Heart left ventricle (tissue), 13 donors: Measurements from ENCODE around the gene PLEKHG4B.

ENCODE experiments used
- CTCF ChIP-seq, 12 donors: fragments of 200-600 bp; sonication (generic) in 4 of 12; IDR thresholded peaks; one replicate each; pipeline versions ENCODE4 v1.5.0 to v1.8.0; 2018 to 2022; ENCODE audit warnings: antibody characterized with exemption in 12 of 12, mild to moderate bottlenecking in 5 of 12
- POLR2A ChIP-seq, 2 donors: fragments of 450-650 bp; IDR thresholded peaks; one replicate each; pipeline ENCODE4 v1.6.1; 2017; ENCODE audit warnings: antibody characterized with exemption in 2 of 2, mild to moderate bottlenecking in 2 of 2, moderate library complexity in 2 of 2
- donor health status: ischemic (EF 13 %, LVEDD 7.1; RV severe dilation, severe dysfunction).
- donor health status: DM: no; HTN: yes; CAD: no.
- donor health status: DM: no; HTN: no; CAD: no.
- donor health status: ischemic (EF 25% LVEDD 6.9; RV normal size, moderate dysfunction).
- donor health status: ischemic (EF 25% LVEDD 5.7; RV mildly dilated, moderate dysfunction).
- donor health status: ischemic (EF 35%, LVEDD 5.7; RV mildly dilated, moderate dysfunction).
- donor health status: nonischemic (EF 11% LVEDD 7.7; RV severe dilation, severe dysfunction).
- donor health status: DM: yes; HTN: yes; CAD: no.
- donor health status: PGD.
- donor health status: ischemic (EF 29% LVEDD 5.4; RV normal size, mild dysfunction).
- donor health status: nonischemic (EF 23%, LVEDD 6.1; RV moderate dilation, normal function).

- TF ChIP-seq POLR2A (IDR thresholded peaks at IDR 0.05) (no peak), CTCF (IDR thresholded peaks at IDR 0.05) (no peak)
Observed at GRCh38 chr5:187617-188451, 95.9 kb downstream of the PLEKHG4B start.
